Loucy (cell line): ENCODE data around the gene PILRA.
"Not testable (repeated sequence)": the region's sequence is repeated elsewhere in the genome, so short reads cannot be mapped to it uniquely, and the experiment has no call there.

ENCODE experiments used
- CTCF ChIP-seq: fragments of 200-600 bp; sonication (generic); conservative IDR thresholded peaks from 2 replicates; pipeline ENCODE4 v1.5.1; 2014; ENCODE audit warnings: mild to moderate bottlenecking, antibody characterized with exemption, low read length
- EZH2phosphoT487 ChIP-seq: fragments of 200-600 bp; IDR thresholded peaks from 2 replicates; pipeline ENCODE4 v1.6.1; 2018; ENCODE audit warnings: antibody characterized with exemption, mild to moderate bottlenecking, moderate library complexity, borderline replicate concordance

- not testable (repeated sequence) for TF ChIP-seq CTCF, EZH2phosphoT487
Observed at GRCh38 chr7:100439244-100439643, 66.0 kb downstream of the PILRA start.
